HG02943 (cell line): ENCODE results near the gene TBXA2R.

ENCODE experiments used
- ATAC-seq: cut with Tn5 transposase; IDR thresholded peaks from one replicate; pipeline ENCODE4 v1.9.1; 2021; ENCODE audit warnings: mild to moderate bottlenecking, low read depth, moderate library complexity; ENCODE audit not compliant: unreplicated experiment

TBXA2R gene

GRCh38 chr19:3608079-3608641, 1.5 kb upstream of the TBXA2R start:
- ATAC-seq: no peak

- no peak for ATAC-seq
These were observed 816 bp upstream of the TBXA2R start for GRCh38 chr19:3607303-3608078.

GRCh38 chr19:3606174-3606689, 443 bp downstream of the TBXA2R start:
- no peak for ATAC-seq

GRCh38 chr19:3605770-3606169, 905 bp downstream of the TBXA2R start:
- ATAC-seq: no peak

GRCh38 chr19:3605361-3605760, 1.3 kb downstream of the TBXA2R start:
- ATAC-seq: no peak

GRCh38 chr19:3604987-3605343, 1.7 kb downstream of the TBXA2R start:
- no peak for ATAC-seq

GRCh38 chr19:3604227-3604986, 2.3 kb downstream of the TBXA2R start:
- ATAC-seq: no peak

- ATAC-seq: no peak
These were observed 3.4 kb downstream of the TBXA2R start for GRCh38 chr19:3603121-3603811.

GRCh38 chr19:3601021-3601420, 5.7 kb downstream of the TBXA2R start:
- ATAC-seq: no peak

- no peak for ATAC-seq
These were observed 6.9 kb downstream of the TBXA2R start for GRCh38 chr19:3599776-3600187.

GRCh38 chr19:3595521-3596061, 11.1 kb downstream of the TBXA2R start:
- no peak for ATAC-seq

- ATAC-seq: no peak
These were observed 13.5 kb downstream of the TBXA2R start for GRCh38 chr19:3593156-3593555.

- no peak for ATAC-seq
These were observed 14.6 kb downstream of the TBXA2R start for GRCh38 chr19:3591876-3592613.

- no peak for ATAC-seq
These were observed 15.6 kb downstream of the TBXA2R start for GRCh38 chr19:3590991-3591659.

GRCh38 chr19:3589949-3590348, 16.7 kb downstream of the TBXA2R start:
- ATAC-seq: no peak

- ATAC-seq: no peak
These were observed 17.2 kb downstream of the TBXA2R start for GRCh38 chr19:3589439-3589838.

- no peak for ATAC-seq
These were observed 19.8 kb downstream of the TBXA2R start for GRCh38 chr19:3586707-3587346.

GRCh38 chr19:3586127-3586626, 20.5 kb downstream of the TBXA2R start:
- no peak for ATAC-seq
